ENCODE measurements around the gene PHC2. TPM values are rescaled to one million over a fixed set of nuclear protein-coding genes. Genes with fewer than 3 reads are reported as not detected.

PHC2 gene
- total and polyA plus RNA-seq, 2 of the 13 experiments (the other 11 are each of a cell fraction or from before 2014, with no cell fraction given): 52.5 to 84.9 TPM

GRCh38 chr1:33346927-33347649, 83.8 kb downstream of the PHC2 start (continued):
- TF ChIP-seq, protein P1, sequence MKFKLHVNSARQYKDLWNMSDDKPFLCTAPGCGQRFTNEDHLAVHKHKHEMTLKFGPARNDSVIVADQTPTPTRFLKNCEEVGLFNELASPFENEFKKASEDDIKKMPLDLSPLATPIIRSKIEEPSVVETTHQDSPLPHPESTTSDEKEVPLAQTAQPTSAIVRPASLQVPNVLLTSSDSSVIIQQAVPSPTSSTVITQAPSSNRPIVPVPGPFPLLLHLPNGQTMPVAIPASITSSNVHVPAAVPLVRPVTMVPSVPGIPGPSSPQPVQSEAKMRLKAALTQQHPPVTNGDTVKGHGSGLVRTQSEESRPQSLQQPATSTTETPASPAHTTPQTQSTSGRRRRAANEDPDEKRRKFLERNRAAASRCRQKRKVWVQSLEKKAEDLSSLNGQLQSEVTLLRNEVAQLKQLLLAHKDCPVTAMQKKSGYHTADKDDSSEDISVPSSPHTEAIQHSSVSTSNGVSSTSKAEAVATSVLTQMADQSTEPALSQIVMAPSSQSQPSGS (CRISPR knock-in tag; IDR thresholded peaks at IDR 0.05): no peak
- TF ChIP-seq ZSCAN12 (CRISPR knock-in tag; IDR thresholded peaks at IDR 0.05) (no peak), NCOA2 (CRISPR knock-in tag; IDR thresholded peaks at IDR 0.05) (no peak), ZNF414 (CRISPR knock-in tag; IDR thresholded peaks at IDR 0.05) (no peak), ZNF230 (CRISPR knock-in tag; IDR thresholded peaks at IDR 0.05) (no peak), PITX1 (CRISPR knock-in tag; IDR thresholded peaks at IDR 0.05) (0 out of 2 replicates have a peak, but pooled peaks have one; percentile 17)

DNA sequence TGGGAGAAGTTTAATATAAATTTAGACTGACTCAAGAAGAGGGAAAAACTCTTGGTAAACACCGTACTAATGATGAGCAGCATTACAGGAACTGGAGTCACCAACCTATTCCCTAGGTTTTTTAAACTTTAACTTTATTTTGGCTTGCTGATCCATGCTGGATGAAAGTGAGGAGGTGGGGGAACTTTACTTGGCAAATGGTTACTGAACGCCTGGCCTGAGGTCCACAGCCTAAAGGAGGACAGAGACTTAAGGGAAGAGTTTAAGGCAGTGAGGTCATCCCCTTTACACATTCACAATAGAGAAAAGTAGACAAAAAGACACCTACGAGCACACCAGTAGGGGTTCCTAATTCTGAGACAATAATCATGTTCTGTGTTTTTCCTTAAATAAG, 84.4 kb downstream of the PHC2 start:
- no TSS peak for BruUV-seq (replicated peaks)
- H3K4me1 ChIP-seq (ENCODE audit: insufficient read depth, low read length): peaks cover 82% of the 10 kb centered on the region
- H4K20me1 ChIP-seq (ENCODE audit: insufficient read depth, low read length): peaks cover 9% of the 10 kb centered on the region; the same call in 1 of the 2 replicates
- ChIA-PET POLR2A (interaction anchor here (0.9 to 2.7 kb wide), 6 partner anchors 8 to 165 kb away, joined by 4 to 16 read pairs (median 6); partner anchors contain the start of gene TRIM62), CTCF (ENCODE audit: low intra/inter-chr PET ratio, low total read pairs) (no interaction called here)
- intact Hi-C loops (cut with micrococcal nuclease; ENCODE audit: unreplicated experiment): no loop called here
- in situ Hi-C loops (cut with HindIII; ENCODE audit: extremely low pct_ligation_motif_present, low pct_unique_long_range_greater_than_20kb): no loop called here
- 0 out of 2 replicates have a peak, but pooled peaks have one; percentile 12 for TF ChIP-seq ZSCAN31 (CRISPR knock-in tag; IDR thresholded peaks at IDR 0.05; ENCODE audit: low read depth)
- no peak for TF ChIP-seq SETDB1 (CRISPR knock-in tag; IDR thresholded peaks at IDR 0.05; ENCODE audit: borderline replicate concordance)
- TF ChIP-seq ZBTB38 (CRISPR knock-in tag; IDR thresholded peaks at IDR 0.05): no peak
- TF ChIP-seq ZNF484 (CRISPR knock-in tag; IDR thresholded peaks at IDR 0.05; ENCODE audit: borderline replicate concordance, low read depth): no peak
- TF ChIP-seq ZNF260 (CRISPR knock-in tag; IDR thresholded peaks at IDR 0.05; ENCODE audit: borderline replicate concordance, low read depth): no peak
- TF ChIP-seq FOXA3 (CRISPR knock-in tag; IDR thresholded peaks at IDR 0.05): no peak
- 0 out of 2 replicates have a peak, but pooled peaks have one; percentile 27 for TF ChIP-seq ZNF264 (CRISPR knock-in tag; IDR thresholded peaks at IDR 0.05)
- TF ChIP-seq ZBTB7A (CRISPR knock-in tag; IDR thresholded peaks at IDR 0.05): no peak
- TF ChIP-seq ESRRA (CRISPR knock-in tag; IDR thresholded peaks at IDR 0.05; ENCODE audit: low read depth): no peak
- TF ChIP-seq ATRX (CRISPR knock-in tag; IDR thresholded peaks at IDR 0.05; ENCODE audit: borderline replicate concordance): no peak
- TF ChIP-seq HINFP (CRISPR knock-in tag; IDR thresholded peaks at IDR 0.05; ENCODE audit: low read depth): no peak
- TF ChIP-seq, protein P2, sequence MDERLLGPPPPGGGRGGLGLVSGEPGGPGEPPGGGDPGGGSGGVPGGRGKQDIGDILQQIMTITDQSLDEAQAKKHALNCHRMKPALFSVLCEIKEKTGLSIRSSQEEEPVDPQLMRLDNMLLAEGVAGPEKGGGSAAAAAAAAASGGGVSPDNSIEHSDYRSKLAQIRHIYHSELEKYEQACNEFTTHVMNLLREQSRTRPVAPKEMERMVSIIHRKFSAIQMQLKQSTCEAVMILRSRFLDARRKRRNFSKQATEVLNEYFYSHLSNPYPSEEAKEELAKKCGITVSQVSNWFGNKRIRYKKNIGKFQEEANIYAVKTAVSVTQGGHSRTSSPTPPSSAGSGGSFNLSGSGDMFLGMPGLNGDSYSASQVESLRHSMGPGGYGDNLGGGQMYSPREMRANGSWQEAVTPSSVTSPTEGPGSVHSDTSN (CRISPR knock-in tag; IDR thresholded peaks at IDR 0.05): no peak
- TF ChIP-seq ZNF670 (CRISPR knock-in tag; IDR thresholded peaks at IDR 0.05; ENCODE audit: borderline replicate concordance): 0 out of 2 replicates have a peak, but pooled peaks have one; percentile 10
- H3K4me2 ChIP-seq (ENCODE audit: low read depth, low read length): peak overlapping the region; percentile 88
- DNase-seq (ENCODE audit: low spot score): no peak
- ATAC-seq: no peak
- H3K27me3 ChIP-seq (ENCODE audit: control insufficient read depth in 1 of 2, insufficient read depth in 2 of 2, low read length in 2 of 2): no peaks in the 10 kb centered on the region; a peak in 1 of 5 replicates
- peaks cover 2 to 18% of the 10 kb centered on the region in 2 experiments; a peak in 3 of 5 replicates for H3K36me3 ChIP-seq (replicated peaks in 1 of 2; ENCODE audit: control insufficient read depth in 1 of 2, insufficient read depth in 2 of 2, low read length in 2 of 2)
- H3K9me3 ChIP-seq (ENCODE audit: low read length): no peaks in the 10 kb centered on the region
- peak overlapping the region; percentile 44 to 94 (median 54) for H3K4me3 ChIP-seq (replicated peaks in 1 of 3; ENCODE audit: insufficient read depth in 1 of 3, low read depth in 2 of 3, low read length in 3 of 3)
- H3K79me2 ChIP-seq (ENCODE audit: insufficient read depth, low read length): peaks cover 74% of the 10 kb centered on the region
- peak overlapping the region; percentile 92 for H3K27ac ChIP-seq (ENCODE audit: extremely low read length, insufficient read depth, low read length)
- WGBS (ENCODE audit: low lambda C conversion rate): 12% methylated on average over 3 of the region's 3 CpGs
- no peak overlapping the region for H2AFZ ChIP-seq (ENCODE audit: low read length)
- peak overlapping the region; percentile 64 for H3K9ac ChIP-seq (ENCODE audit: insufficient read depth, low read depth, low read length)
- FAIRE-seq: no peak

All from HepG2 (cell line).